ENCODE measurements around the gene PLA2G4D.

Gene PLA2G4D

GRCh38 chr15:42056934-42057798 is 37.2 kb downstream of the PLA2G4D start:
- WGBS, 2 donors (ENCODE audit: extremely low coverage in 2 of 2, insufficient read length in 2 of 2, insufficient replicate concordance in 1 of 2): no CpG with 5 or more reads among the region's 37 CpGs
- DNase-seq (ENCODE audit: low spot score): peak; percentile 69
- Histone ChIP-seq H3K9me3 (replicated peaks in 1 of 2; ENCODE audit: control insufficient read depth in 2 of 2, insufficient read depth in 1 of 2, low read depth in 1 of 2, low read length in 2 of 2) (no peaks in the 10 kb centered on the region), H2AFZ (ENCODE audit: low read length) (peak overlapping the region; percentile 71), H3K4ac (ENCODE audit: low read length) (no peak overlapping the region), H3K4me1 (ENCODE audit: control insufficient read depth in 2 of 2, insufficient read depth in 1 of 2, low read depth in 1 of 2, low read length in 2 of 2) (peaks cover 0 to 4% of the 10 kb centered on the region in 2 donors), H3K9ac (ENCODE audit: low read depth, low read length, poor library complexity) (peak overlapping the region; percentile 12), H3K23ac (ENCODE audit: low read depth, low read length, poor library complexity) (no peak overlapping the region), H4K8ac (ENCODE audit: low read depth, low read length) (no peak overlapping the region), H2AK5ac (ENCODE audit: low read depth, low read length) (no peak overlapping the region), H3K27ac (replicated peaks; ENCODE audit: low read length) (no peak overlapping the region), H3K79me1 (ENCODE audit: low read depth, low read length) (no peaks in the 10 kb centered on the region), H3K36me3 (replicated peaks in 1 of 2; ENCODE audit: control insufficient read depth in 2 of 2, insufficient read depth in 2 of 2, low read length in 2 of 2) (no peaks in the 10 kb centered on the region), H4K91ac (ENCODE audit: low read depth, low read length, poor library complexity) (no peak overlapping the region), H2BK5ac (ENCODE audit: low read length) (no peak overlapping the region), H3K27me3 (ENCODE audit: control insufficient read depth in 3 of 3, insufficient read depth in 3 of 3, low read depth in 1 of 3, low read length in 3 of 3) (peaks cover 0 to 36% (median 7%) of the 10 kb centered on the region in 3 experiments), H3K18ac (ENCODE audit: low read length) (peak overlapping the region; percentile 84), H3K14ac (ENCODE audit: low read length) (no peak overlapping the region), H3K4me3 (ENCODE audit: low read length in 2 of 2) (peak overlapping the region in 1 of 2 donors; percentile 4), H2BK15ac (ENCODE audit: low read length) (no peak overlapping the region), H2BK120ac (ENCODE audit: low read depth, low read length) (no peak overlapping the region), H2BK12ac (ENCODE audit: low read length) (no peak overlapping the region), H3K4me2 (ENCODE audit: insufficient read depth, low read length, poor library complexity, severe bottlenecking) (peak overlapping the region; percentile 42)

GRCh38 chr15:42053914-42054313 is 40.4 kb downstream of the PLA2G4D start:
- no peaks in the 10 kb centered on the region for H3K9me3 ChIP-seq (replicated peaks in 1 of 2; ENCODE audit: control insufficient read depth in 2 of 2, insufficient read depth in 1 of 2, low read depth in 1 of 2, low read length in 2 of 2)
- peaks cover 0 to 52% (median 7%) of the 10 kb centered on the region in 3 experiments for H3K27me3 ChIP-seq (ENCODE audit: control insufficient read depth in 3 of 3, insufficient read depth in 3 of 3, low read depth in 1 of 3, low read length in 3 of 3)
- no peaks in the 10 kb centered on the region for H3K79me1 ChIP-seq (ENCODE audit: low read depth, low read length)
- H2BK120ac ChIP-seq (ENCODE audit: low read depth, low read length): no peak overlapping the region
- no CpG with 5 or more reads among the region's 2 CpGs for WGBS, 2 donors (ENCODE audit: extremely low coverage in 2 of 2, insufficient read length in 2 of 2, insufficient replicate concordance in 1 of 2)
- no peak overlapping the region for H2AK5ac ChIP-seq (ENCODE audit: low read depth, low read length)
- no peak overlapping the region for H4K8ac ChIP-seq (ENCODE audit: low read depth, low read length)
- H2AFZ ChIP-seq (ENCODE audit: low read length): no peak overlapping the region
- no peak overlapping the region for H3K9ac ChIP-seq (ENCODE audit: low read depth, low read length, poor library complexity)
- H3K23ac ChIP-seq (ENCODE audit: low read depth, low read length, poor library complexity): no peak overlapping the region
- no peak overlapping the region for H4K91ac ChIP-seq (ENCODE audit: low read depth, low read length, poor library complexity)
- H3K4me1 ChIP-seq (ENCODE audit: control insufficient read depth in 2 of 2, insufficient read depth in 1 of 2, low read depth in 1 of 2, low read length in 2 of 2): peaks cover 0 to 4% of the 10 kb centered on the region in 2 donors
- no peaks in the 10 kb centered on the region for H3K36me3 ChIP-seq (replicated peaks in 1 of 2; ENCODE audit: control insufficient read depth in 2 of 2, insufficient read depth in 2 of 2, low read length in 2 of 2)
- no peak overlapping the region for H3K27ac ChIP-seq (replicated peaks; ENCODE audit: low read length)
- no peak overlapping the region for H3K4me2 ChIP-seq (ENCODE audit: insufficient read depth, low read length, poor library complexity, severe bottlenecking)
- H3K4me3 ChIP-seq (ENCODE audit: low read length in 2 of 2): no peak overlapping the region
- H2BK5ac ChIP-seq (ENCODE audit: low read length): no peak overlapping the region
- H3K18ac ChIP-seq (ENCODE audit: low read length): no peak overlapping the region
- H2BK12ac ChIP-seq (ENCODE audit: low read length): no peak overlapping the region
- no peak for DNase-seq (ENCODE audit: low spot score)
- H3K14ac ChIP-seq (ENCODE audit: low read length): no peak overlapping the region
- H3K4ac ChIP-seq (ENCODE audit: low read length): no peak overlapping the region
- H2BK15ac ChIP-seq (ENCODE audit: low read length): no peak overlapping the region

GRCh38 chr15:42053010-42053409 is 41.4 kb downstream of the PLA2G4D start:
- Histone ChIP-seq H3K79me1 (ENCODE audit: low read depth, low read length) (no peaks in the 10 kb centered on the region), H2AFZ (ENCODE audit: low read length) (no peak overlapping the region), H4K8ac (ENCODE audit: low read depth, low read length) (no peak overlapping the region), H3K27ac (replicated peaks; ENCODE audit: low read length) (no peak overlapping the region), H3K4ac (ENCODE audit: low read length) (no peak overlapping the region), H3K9me3 (replicated peaks in 1 of 2; ENCODE audit: control insufficient read depth in 2 of 2, insufficient read depth in 1 of 2, low read depth in 1 of 2, low read length in 2 of 2) (no peaks in the 10 kb centered on the region), H3K23ac (ENCODE audit: low read depth, low read length, poor library complexity) (no peak overlapping the region), H2BK5ac (ENCODE audit: low read length) (no peak overlapping the region), H2AK5ac (ENCODE audit: low read depth, low read length) (no peak overlapping the region), H3K18ac (ENCODE audit: low read length) (peak overlapping the region; percentile 15), H3K14ac (ENCODE audit: low read length) (no peak overlapping the region), H2BK120ac (ENCODE audit: low read depth, low read length) (no peak overlapping the region), H4K91ac (ENCODE audit: low read depth, low read length, poor library complexity) (no peak overlapping the region), H3K27me3 (ENCODE audit: control insufficient read depth in 3 of 3, insufficient read depth in 3 of 3, low read depth in 1 of 3, low read length in 3 of 3) (peaks cover 0 to 58% (median 7%) of the 10 kb centered on the region in 3 experiments), H2BK12ac (ENCODE audit: low read length) (no peak overlapping the region), H3K4me1 (ENCODE audit: control insufficient read depth in 2 of 2, insufficient read depth in 1 of 2, low read depth in 1 of 2, low read length in 2 of 2) (peaks cover 0 to 4% of the 10 kb centered on the region in 2 donors), H3K4me2 (ENCODE audit: insufficient read depth, low read length, poor library complexity, severe bottlenecking) (no peak overlapping the region), H3K4me3 (ENCODE audit: low read length in 2 of 2) (no peak overlapping the region), H2BK15ac (ENCODE audit: low read length) (no peak overlapping the region), H3K9ac (ENCODE audit: low read depth, low read length, poor library complexity) (no peak overlapping the region), H3K36me3 (replicated peaks in 1 of 2; ENCODE audit: control insufficient read depth in 2 of 2, insufficient read depth in 2 of 2, low read length in 2 of 2) (no peaks in the 10 kb centered on the region)
- no CpG with 5 or more reads among the region's 4 CpGs for WGBS, 2 donors (ENCODE audit: extremely low coverage in 2 of 2, insufficient read length in 2 of 2, insufficient replicate concordance in 1 of 2)
- no peak for DNase-seq (ENCODE audit: low spot score)

- Histone ChIP-seq H2BK15ac (ENCODE audit: low read length) (no peak overlapping the region), H3K27me3 (ENCODE audit: control insufficient read depth in 3 of 3, insufficient read depth in 3 of 3, low read depth in 1 of 3, low read length in 3 of 3) (peaks cover 0 to 57% (median 0%) of the 10 kb centered on the region in 3 experiments)
- DNase-seq (ENCODE audit: low spot score): no peak
Measured at GRCh38 chr15:42050484-42051255, 43.7 kb downstream of the PLA2G4D start.

More at GRCh38 chr15:42050484-42051255, 43.7 kb downstream of the PLA2G4D start:
- Histone ChIP-seq H2BK120ac (ENCODE audit: low read depth, low read length) (no peak overlapping the region), H2BK5ac (ENCODE audit: low read length) (no peak overlapping the region), H3K4ac (ENCODE audit: low read length) (no peak overlapping the region), H3K27ac (replicated peaks; ENCODE audit: low read length) (no peak overlapping the region), H3K18ac (ENCODE audit: low read length) (no peak overlapping the region), H3K36me3 (replicated peaks in 1 of 2; ENCODE audit: control insufficient read depth in 2 of 2, insufficient read depth in 2 of 2, low read length in 2 of 2) (no peaks in the 10 kb centered on the region), H3K23ac (ENCODE audit: low read depth, low read length, poor library complexity) (no peak overlapping the region), H2AFZ (ENCODE audit: low read length) (no peak overlapping the region), H4K8ac (ENCODE audit: low read depth, low read length) (no peak overlapping the region), H3K9me3 (replicated peaks in 1 of 2; ENCODE audit: control insufficient read depth in 2 of 2, insufficient read depth in 1 of 2, low read depth in 1 of 2, low read length in 2 of 2) (no peaks in the 10 kb centered on the region), H2BK12ac (ENCODE audit: low read length) (no peak overlapping the region), H2AK5ac (ENCODE audit: low read depth, low read length) (no peak overlapping the region), H4K91ac (ENCODE audit: low read depth, low read length, poor library complexity) (no peak overlapping the region), H3K4me3 (ENCODE audit: low read length in 2 of 2) (no peak overlapping the region), H3K14ac (ENCODE audit: low read length) (no peak overlapping the region), H3K79me1 (ENCODE audit: low read depth, low read length) (no peaks in the 10 kb centered on the region), H3K4me2 (ENCODE audit: insufficient read depth, low read length, poor library complexity, severe bottlenecking) (no peak overlapping the region), H3K9ac (ENCODE audit: low read depth, low read length, poor library complexity) (no peak overlapping the region), H3K4me1 (ENCODE audit: control insufficient read depth in 2 of 2, insufficient read depth in 1 of 2, low read depth in 1 of 2, low read length in 2 of 2) (no peaks in the 10 kb centered on the region)
- WGBS, 2 donors (ENCODE audit: extremely low coverage in 2 of 2, insufficient read length in 2 of 2, insufficient replicate concordance in 1 of 2): no CpG with 5 or more reads among the region's 10 CpGs

Data from neuronal stem cell (in vitro differentiated cells).